ENCODE measurements around the gene CEPT1. TPM values are rescaled to one million over a fixed set of nuclear protein-coding genes. Genes with fewer than 3 reads are reported as not detected.

Gene CEPT1
- total RNA-seq, 1 donor from 2014 or later, result 58.9 TPM

DNA sequence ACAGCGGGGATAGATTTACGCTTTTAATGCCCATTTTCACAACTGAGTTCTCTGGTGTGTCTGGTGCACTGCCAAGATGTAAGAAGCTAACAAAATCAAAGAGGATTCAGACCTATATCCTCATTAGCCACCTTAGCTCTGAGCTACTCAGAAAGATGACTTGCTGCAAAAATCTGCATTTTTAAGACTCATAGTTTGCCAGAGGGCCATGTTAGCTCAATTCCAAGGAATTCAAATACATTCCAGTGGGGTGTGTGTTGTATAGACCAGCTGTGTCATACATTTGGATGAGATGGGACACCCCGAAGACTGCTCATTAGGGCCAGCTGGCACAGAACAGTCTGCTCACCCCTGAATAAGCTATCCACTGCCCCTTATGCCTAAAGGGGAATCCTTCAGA, 51.5 kb downstream of the CEPT1 start:
- Mint-ChIP-seq H3K4me3 (no peak overlapping the region), H3K4me1 (peaks cover 1% of the 10 kb centered on the region), H3K9me3 (no peaks in the 10 kb centered on the region), H3K36me3 (peaks cover 13% of the 10 kb centered on the region), H3K27me3 (ENCODE audit: insufficient read depth, low read depth) (peaks cover 7% of the 10 kb centered on the region), H3K27ac (no peak overlapping the region)
- Histone ChIP-seq H3K4me1 (no peaks in the 10 kb centered on the region), H3K27me3 (no peaks in the 10 kb centered on the region), H2AFZ (replicated peaks) (no peak overlapping the region), H3K27ac (no peak overlapping the region), H4K20me1 (ENCODE audit: low read depth) (no peaks in the 10 kb centered on the region), H3K9me3 (ENCODE audit: low read depth) (no peaks in the 10 kb centered on the region), H3K4me2 (no peak overlapping the region), H3K36me3 (no peaks in the 10 kb centered on the region), H3K9ac (no peak overlapping the region), H3K4me3 (no peak overlapping the region), H3F3A (ENCODE audit: low read depth) (no peaks in the 10 kb centered on the region), H3K79me2 (ENCODE audit: low read depth) (no peaks in the 10 kb centered on the region)
- no peak for DNase-seq (ENCODE audit: low spot score)
- no peak for TF ChIP-seq EZH2 (IDR thresholded peaks at IDR 0.05)
- no peak for TF ChIP-seq EZH2phosphoT487 (IDR thresholded peaks at IDR 0.05)
- TF ChIP-seq, protein P1, sequence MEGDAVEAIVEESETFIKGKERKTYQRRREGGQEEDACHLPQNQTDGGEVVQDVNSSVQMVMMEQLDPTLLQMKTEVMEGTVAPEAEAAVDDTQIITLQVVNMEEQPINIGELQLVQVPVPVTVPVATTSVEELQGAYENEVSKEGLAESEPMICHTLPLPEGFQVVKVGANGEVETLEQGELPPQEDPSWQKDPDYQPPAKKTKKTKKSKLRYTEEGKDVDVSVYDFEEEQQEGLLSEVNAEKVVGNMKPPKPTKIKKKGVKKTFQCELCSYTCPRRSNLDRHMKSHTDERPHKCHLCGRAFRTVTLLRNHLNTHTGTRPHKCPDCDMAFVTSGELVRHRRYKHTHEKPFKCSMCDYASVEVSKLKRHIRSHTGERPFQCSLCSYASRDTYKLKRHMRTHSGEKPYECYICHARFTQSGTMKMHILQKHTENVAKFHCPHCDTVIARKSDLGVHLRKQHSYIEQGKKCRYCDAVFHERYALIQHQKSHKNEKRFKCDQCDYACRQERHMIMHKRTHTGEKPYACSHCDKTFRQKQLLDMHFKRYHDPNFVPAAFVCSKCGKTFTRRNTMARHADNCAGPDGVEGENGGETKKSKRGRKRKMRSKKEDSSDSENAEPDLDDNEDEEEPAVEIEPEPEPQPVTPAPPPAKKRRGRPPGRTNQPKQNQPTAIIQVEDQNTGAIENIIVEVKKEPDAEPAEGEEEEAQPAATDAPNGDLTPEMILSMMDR (IDR thresholded peaks at IDR 0.05), result no peak

DNA sequence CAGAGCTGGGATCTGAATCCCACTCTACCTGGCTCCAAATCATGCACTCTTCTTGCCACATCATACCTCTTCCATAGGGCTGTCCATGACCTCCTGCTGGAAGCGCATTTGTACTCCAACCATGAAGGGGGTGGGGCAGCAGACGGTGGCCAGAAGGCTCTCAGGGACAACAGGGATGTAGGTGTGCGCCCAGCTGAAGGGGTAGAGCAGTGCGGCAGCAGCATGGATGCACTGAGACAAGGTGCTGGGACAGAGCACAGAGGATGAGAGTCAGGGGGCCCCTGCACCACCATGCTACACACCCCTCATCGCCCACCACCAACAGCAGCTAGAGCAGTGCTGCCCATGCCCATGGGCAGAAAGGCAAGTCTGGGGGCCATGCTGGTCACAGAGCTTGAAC, 52.1 kb downstream of the CEPT1 start:
- H3K4me3 Mint-ChIP-seq, result no peak overlapping the region
- TF ChIP-seq EZH2 (IDR thresholded peaks at IDR 0.05) (no peak), EZH2phosphoT487 (IDR thresholded peaks at IDR 0.05) (no peak)
- TF ChIP-seq, protein P1 (IDR thresholded peaks at IDR 0.05), result no peak
- no peak overlapping the region for H2AFZ ChIP-seq (replicated peaks)
- H3K9ac ChIP-seq, result no peak overlapping the region
- no peaks in the 10 kb centered on the region for H3K4me1 ChIP-seq
- no peaks in the 10 kb centered on the region for H4K20me1 ChIP-seq (ENCODE audit: low read depth)
- H3F3A ChIP-seq (ENCODE audit: low read depth), result no peaks in the 10 kb centered on the region
- no peaks in the 10 kb centered on the region for H3K9me3 ChIP-seq (ENCODE audit: low read depth)
- H3K4me3 ChIP-seq, result no peak overlapping the region
- H3K4me1 Mint-ChIP-seq, result peaks cover 2% of the 10 kb centered on the region
- H3K36me3 ChIP-seq, result no peaks in the 10 kb centered on the region
- H3K4me2 ChIP-seq, result no peak overlapping the region
- H3K27ac ChIP-seq, result no peak overlapping the region
- no peak for DNase-seq (ENCODE audit: low spot score)
- H3K9me3 Mint-ChIP-seq, result no peaks in the 10 kb centered on the region
- H3K79me2 ChIP-seq (ENCODE audit: low read depth), result no peaks in the 10 kb centered on the region
- H3K27me3 Mint-ChIP-seq (ENCODE audit: insufficient read depth, low read depth), result peaks cover 7% of the 10 kb centered on the region
- H3K27ac Mint-ChIP-seq, result no peak overlapping the region
- H3K36me3 Mint-ChIP-seq, result peaks cover 7% of the 10 kb centered on the region
- no peaks in the 10 kb centered on the region for H3K27me3 ChIP-seq

DNA sequence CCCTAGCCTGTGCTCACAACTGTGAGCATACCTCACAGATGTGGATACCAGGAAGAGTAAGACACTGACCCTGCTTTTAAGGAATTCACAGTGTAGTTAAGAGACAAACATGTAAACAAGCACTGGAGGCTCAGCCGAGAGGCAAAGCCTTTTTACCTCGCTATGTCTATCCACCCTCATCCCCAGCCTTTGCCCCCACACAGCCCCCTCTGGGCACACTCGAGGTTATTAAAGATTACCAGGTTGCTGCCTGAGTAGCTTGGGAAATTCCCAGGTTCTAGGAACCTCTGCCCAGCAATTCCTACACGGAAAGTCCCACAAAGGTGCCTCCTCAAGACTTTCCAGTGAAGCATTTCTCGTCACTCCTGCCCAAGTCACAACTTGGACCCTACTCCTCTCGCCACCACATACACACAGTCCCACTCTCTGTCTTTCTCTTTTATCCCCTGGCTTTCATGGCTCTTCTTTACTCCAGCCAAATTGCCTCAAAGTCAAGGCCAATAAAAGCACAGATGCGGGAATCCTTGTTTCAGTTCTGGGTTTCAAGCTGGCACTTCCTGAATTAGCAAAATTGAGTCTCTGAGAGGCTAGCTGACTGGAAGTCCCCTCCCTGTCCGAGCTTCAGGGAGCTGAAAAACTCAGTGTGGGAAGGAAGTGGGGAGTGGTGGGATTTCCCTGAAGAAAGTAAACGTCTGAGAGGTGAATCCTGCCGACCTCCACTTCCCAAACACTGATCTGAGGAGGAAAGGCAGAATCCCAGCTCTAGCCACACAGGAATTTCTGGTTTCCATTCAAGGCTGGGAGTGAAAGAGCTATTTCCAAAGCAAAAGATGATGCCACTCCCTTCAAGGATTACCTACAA, 52.9 kb downstream of the CEPT1 start:
- Mint-ChIP-seq H3K9me3 (no peaks in the 10 kb centered on the region), H3K27me3 (ENCODE audit: insufficient read depth, low read depth) (peaks cover 7% of the 10 kb centered on the region), H3K4me1 (peaks cover 2% of the 10 kb centered on the region), H3K27ac (no peak overlapping the region), H3K4me3 (no peak overlapping the region), H3K36me3 (peaks cover 6% of the 10 kb centered on the region)
- no peak for TF ChIP-seq EZH2phosphoT487 (IDR thresholded peaks at IDR 0.05)
- TF ChIP-seq, protein P1 (IDR thresholded peaks at IDR 0.05), result no peak
- no peak for TF ChIP-seq EZH2 (IDR thresholded peaks at IDR 0.05)
- no peaks in the 10 kb centered on the region for H3K36me3 ChIP-seq
- no peaks in the 10 kb centered on the region for H3K79me2 ChIP-seq (ENCODE audit: low read depth)
- no peak overlapping the region for H3K4me2 ChIP-seq
- DNase-seq (ENCODE audit: low spot score), result no peak
- H3K27ac ChIP-seq, result no peak overlapping the region
- no peak overlapping the region for H3K4me3 ChIP-seq
- no peaks in the 10 kb centered on the region for H3F3A ChIP-seq (ENCODE audit: low read depth)
- H2AFZ ChIP-seq (replicated peaks), result no peak overlapping the region
- H3K9me3 ChIP-seq (ENCODE audit: low read depth), result no peaks in the 10 kb centered on the region
- no peaks in the 10 kb centered on the region for H3K27me3 ChIP-seq
- H4K20me1 ChIP-seq (ENCODE audit: low read depth), result no peaks in the 10 kb centered on the region
- no peaks in the 10 kb centered on the region for H3K4me1 ChIP-seq
- no peak overlapping the region for H3K9ac ChIP-seq
